Thyroid gland (tissue), 4 donors: ENCODE data around the gene LAMC1. TPM values are rescaled to one million over a fixed set of nuclear protein-coding genes. Genes with fewer than 3 reads are reported as not detected.

Source experiments
- DNase-seq, 2 donors: peaks; one replicate each; pipeline ENCODE4 v3.0.0-alpha.2; 2019
- H3K27ac ChIP-seq, 3 donors: fragments of 200-600 bp; sonication (generic); 1 replicate in 2 of 3; 2 replicates in 1 of 3; pipeline ENCODE4 v1.5.1; 2016 to 2019; ENCODE audit warnings: mild to moderate bottlenecking in 1 of 3, moderate library complexity in 1 of 3
- H3K27me3 ChIP-seq: fragments of 200-600 bp; sonication (generic); one replicate; pipeline ENCODE4 v1.5.1; 2019
- H3K36me3 ChIP-seq, 2 donors: fragments of 200-600 bp; sonication (generic); one replicate each; pipeline ENCODE4 v1.5.1; 2016 to 2019
- H3K4me1 ChIP-seq, 2 donors: fragments of 200-600 bp; sonication (generic); one replicate each; pipeline ENCODE4 v1.5.1; 2017 to 2019
- H3K4me3 ChIP-seq, 3 donors: fragments of 200-600 bp; sonication (generic); replicated peaks in 1 of 3; 1 replicate in 2 of 3; 2 replicates in 1 of 3; pipeline ENCODE4 v1.5.1; 2016; ENCODE audit warnings: mild to moderate bottlenecking in 1 of 3
- H3K9me3 ChIP-seq: fragments of 200-600 bp; sonication (generic); one replicate; pipeline ENCODE4 v1.5.1; 2017
- POLR2A ChIP-seq, 2 donors: fragments of 450-650 bp; IDR thresholded peaks; one replicate each; pipeline ENCODE4 v1.6.1; 2017; ENCODE audit warnings: antibody characterized with exemption in 2 of 2, mild to moderate bottlenecking in 2 of 2, moderate library complexity in 1 of 2
- WGBS, 2 donors: methylation state at CpG; one replicate each; pipeline ENCODE4 v1.1.5; 2017; 5-methylcytosine and 5-hydroxymethylcytosine counted together
- intact Hi-C: fragments of 100-400 bp; cut with DNase I; formaldehyde crosslinking; loops from one replicate; pipeline ENCODE4 v1.15.1; 2023
- total RNA-seq, 4 donors: library from RNA; depleted of rRNA; stranded (reverse); fragments of >200 nt; gene quantifications; one replicate each; pipeline ENCODE4 v1.2.3, GENCODE V29; 2016
- TF ChIP-seq, protein P1 (sequence below), 6 experiments: fragments of 200-600 bp in 3 of 6; fragments of 450-650 bp in 3 of 6; sonication (generic) in 3 of 6; IDR thresholded peaks; one replicate each; pipeline ENCODE4 v1.5.1; 2016 to 2019; ENCODE audit warnings: antibody characterized with exemption in 6 of 6, mild to moderate bottlenecking in 2 of 6, inconsistent platforms in 1 of 6, moderate library complexity in 1 of 6

The LAMC1 gene
- total RNA-seq, 4 donors from 2014 or later = 150 to 213 (median 174) TPM

DNA sequence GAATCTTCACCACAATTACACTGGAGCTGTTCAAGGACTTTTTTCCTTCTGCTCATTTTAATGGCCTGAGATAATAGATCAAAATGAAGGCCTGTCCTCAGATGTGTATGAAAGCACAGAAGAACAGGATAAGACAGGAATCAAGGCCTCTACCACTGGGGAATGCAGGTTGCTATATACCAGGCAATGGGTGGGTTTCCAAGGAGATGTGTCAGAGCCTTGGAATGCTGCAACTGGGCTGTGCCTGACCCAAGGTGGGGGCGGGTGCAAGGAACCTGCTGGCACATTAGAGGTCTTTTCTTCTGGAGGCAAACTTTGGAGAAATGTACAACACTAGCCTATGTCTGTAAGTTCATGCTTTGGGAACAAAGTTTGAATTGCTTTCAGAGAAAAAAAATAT is 141.1 kb downstream of the LAMC1 start:
- Histone ChIP-seq H3K27me3 (no peaks in the 10 kb centered on the region), H3K9me3 (no peaks in the 10 kb centered on the region), H3K27ac (no peak overlapping the region), H3K36me3 (no peaks in the 10 kb centered on the region), H3K4me3 (no peak overlapping the region), H3K4me1 (peaks cover 0 to 6% of the 10 kb centered on the region in 2 donors)
- intact Hi-C loops = no loop called here
- TF ChIP-seq, protein P1, sequence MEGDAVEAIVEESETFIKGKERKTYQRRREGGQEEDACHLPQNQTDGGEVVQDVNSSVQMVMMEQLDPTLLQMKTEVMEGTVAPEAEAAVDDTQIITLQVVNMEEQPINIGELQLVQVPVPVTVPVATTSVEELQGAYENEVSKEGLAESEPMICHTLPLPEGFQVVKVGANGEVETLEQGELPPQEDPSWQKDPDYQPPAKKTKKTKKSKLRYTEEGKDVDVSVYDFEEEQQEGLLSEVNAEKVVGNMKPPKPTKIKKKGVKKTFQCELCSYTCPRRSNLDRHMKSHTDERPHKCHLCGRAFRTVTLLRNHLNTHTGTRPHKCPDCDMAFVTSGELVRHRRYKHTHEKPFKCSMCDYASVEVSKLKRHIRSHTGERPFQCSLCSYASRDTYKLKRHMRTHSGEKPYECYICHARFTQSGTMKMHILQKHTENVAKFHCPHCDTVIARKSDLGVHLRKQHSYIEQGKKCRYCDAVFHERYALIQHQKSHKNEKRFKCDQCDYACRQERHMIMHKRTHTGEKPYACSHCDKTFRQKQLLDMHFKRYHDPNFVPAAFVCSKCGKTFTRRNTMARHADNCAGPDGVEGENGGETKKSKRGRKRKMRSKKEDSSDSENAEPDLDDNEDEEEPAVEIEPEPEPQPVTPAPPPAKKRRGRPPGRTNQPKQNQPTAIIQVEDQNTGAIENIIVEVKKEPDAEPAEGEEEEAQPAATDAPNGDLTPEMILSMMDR (IDR thresholded peaks at IDR 0.05) = no peak
- TF ChIP-seq POLR2A (IDR thresholded peaks at IDR 0.05) = no peak
- DNase-seq = no peak
- 91 to 100% methylated on average over 1 of the region's 1 CpG for WGBS, 2 donors

DNA sequence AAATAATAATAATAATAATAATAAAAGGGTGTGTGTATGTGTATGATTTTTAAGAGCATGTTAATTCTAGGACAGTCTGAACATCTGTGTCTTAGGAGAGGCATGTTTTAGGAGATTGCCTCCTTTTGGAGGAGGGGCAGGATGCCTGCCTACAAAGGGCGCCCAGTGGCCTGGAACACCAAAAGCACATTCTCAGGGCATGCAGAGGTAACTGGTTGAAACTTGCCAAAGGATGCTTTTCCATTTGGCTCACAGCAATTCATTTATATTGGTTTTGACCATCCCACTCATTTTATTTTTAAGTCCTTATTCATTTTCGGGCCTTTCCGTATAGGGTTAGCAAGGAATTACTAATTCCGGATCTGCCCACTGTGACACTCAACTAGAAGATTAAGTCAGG is 141.7 kb downstream of the LAMC1 start:
- TF ChIP-seq, protein P1 (IDR thresholded peaks at IDR 0.05) = no peak
- TF ChIP-seq POLR2A (IDR thresholded peaks at IDR 0.05) = no peak
- Histone ChIP-seq H3K4me3 (no peak overlapping the region), H3K4me1 (peaks cover 0 to 6% of the 10 kb centered on the region in 2 donors), H3K36me3 (no peaks in the 10 kb centered on the region), H3K27me3 (no peaks in the 10 kb centered on the region), H3K9me3 (no peaks in the 10 kb centered on the region), H3K27ac (no peak overlapping the region)
- DNase-seq = peak; percentile 31 to 58
- intact Hi-C loops = no loop called here
- WGBS, 2 donors = 94 to 96% methylated on average over 4 of the region's 4 CpGs

GRCh38 chr1:183165456-183165855 is 142.2 kb downstream of the LAMC1 start:
- no peak for DNase-seq
- 82 to 90% methylated on average over 2 of the region's 2 CpGs for WGBS, 2 donors
- H3K36me3 ChIP-seq = no peaks in the 10 kb centered on the region
- H3K4me1 ChIP-seq = peaks cover 0 to 6% of the 10 kb centered on the region in 2 donors
- intact Hi-C loops = no loop called here
- H3K4me3 ChIP-seq = no peak overlapping the region
- H3K9me3 ChIP-seq = no peaks in the 10 kb centered on the region
- H3K27ac ChIP-seq = no peak overlapping the region
- no peaks in the 10 kb centered on the region for H3K27me3 ChIP-seq
- no peak for TF ChIP-seq POLR2A (IDR thresholded peaks at IDR 0.05)
- TF ChIP-seq, protein P1 (IDR thresholded peaks at IDR 0.05) = no peak

GRCh38 chr1:183166454-183166853 is 143.2 kb downstream of the LAMC1 start:
- Histone ChIP-seq H3K4me3 (no peak overlapping the region), H3K4me1 (peaks cover 0 to 6% of the 10 kb centered on the region in 2 donors), H3K27me3 (no peaks in the 10 kb centered on the region), H3K9me3 (no peaks in the 10 kb centered on the region), H3K36me3 (no peaks in the 10 kb centered on the region), H3K27ac (no peak overlapping the region)
- TF ChIP-seq, protein P1 (IDR thresholded peaks at IDR 0.05) = no peak
- no peak for TF ChIP-seq POLR2A (IDR thresholded peaks at IDR 0.05)
- intact Hi-C loops = no loop called here
- no peak for DNase-seq
- 95% methylated on average over 2 of the region's 2 CpGs for WGBS, 2 donors

- TF ChIP-seq POLR2A (IDR thresholded peaks at IDR 0.05) = no peak
- TF ChIP-seq, protein P1 (IDR thresholded peaks at IDR 0.05) = no peak
- Histone ChIP-seq H3K9me3 (no peaks in the 10 kb centered on the region), H3K4me1 (peaks cover 0 to 6% of the 10 kb centered on the region in 2 donors), H3K4me3 (no peak overlapping the region), H3K27me3 (no peaks in the 10 kb centered on the region), H3K36me3 (no peaks in the 10 kb centered on the region), H3K27ac (no peak overlapping the region)
- whole genome bisulfite sequencing, 2 donors = 63 to 74% methylated on average over 1 of the region's 1 CpG
- intact Hi-C loops = no loop called here
- DNase-seq = no peak
Measured at GRCh38 chr1:183167676-183168075, 144.5 kb downstream of the LAMC1 start.
